SK-N-SH (cell line): ENCODE results near the gene PXMP2.
A peak's percentile ranks its signal among the peaks of the same experiment; 100 is the strongest.

Experiments
- CTCF ChIP-seq: fragments of 200-600 bp; sonication (generic); IDR thresholded peaks from 2 replicates; pipeline ENCODE4 v1.6.1; 2017; ENCODE audit warnings: antibody characterized with exemption, mild to moderate bottlenecking, moderate library complexity
- MAX ChIP-seq: IDR thresholded peaks from 2 replicates; pipeline ENCODE4 v1.4.0; 2012; ENCODE audit warnings: low read depth
- REST ChIP-seq: IDR thresholded peaks from 2 replicates; pipeline ENCODE4 v1.6.1; 2012; ENCODE audit warnings: mild to moderate bottlenecking, low read depth, low read length, moderate library complexity
- TF ChIP-seq, protein P1 (sequence below): fragments of 150-350 bp; IDR thresholded peaks from 2 replicates; pipeline ENCODE4 v1.6.1; 2017; ENCODE audit warnings: antibody characterized with exemption, low read length, low read depth, borderline replicate concordance

GRCh38 chr12:132687211-132688164 lies at the start of gene PXMP2, which contains the start of gene POLE:
- TF ChIP-seq MAX (peak; percentile 49; the same call in 1 of the 2 replicates), REST (0 out of 2 replicates have a peak, but pooled peaks have one; percentile 7), CTCF (no peak)
- TF ChIP-seq, protein P1, sequence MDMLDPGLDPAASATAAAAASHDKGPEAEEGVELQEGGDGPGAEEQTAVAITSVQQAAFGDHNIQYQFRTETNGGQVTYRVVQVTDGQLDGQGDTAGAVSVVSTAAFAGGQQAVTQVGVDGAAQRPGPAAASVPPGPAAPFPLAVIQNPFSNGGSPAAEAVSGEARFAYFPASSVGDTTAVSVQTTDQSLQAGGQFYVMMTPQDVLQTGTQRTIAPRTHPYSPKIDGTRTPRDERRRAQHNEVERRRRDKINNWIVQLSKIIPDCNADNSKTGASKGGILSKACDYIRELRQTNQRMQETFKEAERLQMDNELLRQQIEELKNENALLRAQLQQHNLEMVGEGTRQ, result no peak
